GM23248 (cell line): ENCODE measurements around the gene GSC. TPM values are rescaled to one million over a fixed set of nuclear protein-coding genes. Genes with fewer than 3 reads are reported as not detected.

Experiments used
- DNase-seq: peaks from one replicate; pipeline ENCODE4 v3.0.0-alpha.2; 2015
- H2AFZ ChIP-seq: fragments of 200-600 bp; sonication (generic); 2 replicates; pipeline ENCODE4 v1.6.1; 2016; ENCODE audit warnings: antibody characterized with exemption
- H3F3A ChIP-seq: fragments of 200-600 bp; sonication (generic); 2 replicates; pipeline ENCODE4 v1.6.1; 2016; ENCODE audit warnings: mild to moderate bottlenecking, antibody characterized with exemption, mixed run types; ENCODE audit not compliant: insufficient read depth
- H3K27ac ChIP-seq: fragments of 200-600 bp; sonication (generic); 2 replicates; pipeline ENCODE4 v1.5.1; 2016; ENCODE audit warnings: mild to moderate bottlenecking
- H3K27me3 ChIP-seq: fragments of 200-600 bp; sonication (generic); replicated peaks from 2 replicates; pipeline ENCODE4 v1.6.1; 2016; ENCODE audit warnings: mild to moderate bottlenecking; ENCODE audit not compliant: insufficient read depth
- H3K36me3 ChIP-seq: fragments of 200-600 bp; sonication (generic); 2 replicates; pipeline ENCODE4 v1.6.1; 2016; ENCODE audit warnings: low read depth, mild to moderate bottlenecking
- H3K4me1 ChIP-seq: fragments of 200-600 bp; sonication (generic); 2 replicates; pipeline ENCODE4 v1.6.1; 2016; ENCODE audit warnings: mild to moderate bottlenecking; ENCODE audit not compliant: insufficient read depth
- H3K4me2 ChIP-seq: fragments of 200-600 bp; sonication (generic); one replicate; pipeline ENCODE4 v1.6.1; 2016; ENCODE audit warnings: mild to moderate bottlenecking; ENCODE audit not compliant: unreplicated experiment
- H3K4me3 ChIP-seq: fragments of 200-600 bp; sonication (generic); 2 replicates; pipeline ENCODE4 v1.5.1; 2016; ENCODE audit warnings: mild to moderate bottlenecking
- H3K79me2 ChIP-seq: fragments of 200-600 bp; sonication (generic); 2 replicates; pipeline ENCODE4 v1.6.1; 2016; ENCODE audit warnings: mild to moderate bottlenecking; ENCODE audit not compliant: insufficient read depth
- H3K9ac ChIP-seq: fragments of 200-600 bp; sonication (generic); 2 replicates; pipeline ENCODE4 v1.6.1; 2016; ENCODE audit warnings: mild to moderate bottlenecking
- H3K9me2 ChIP-seq: fragments of 200-600 bp; sonication (generic); 2 replicates; pipeline ENCODE4 v1.6.1; 2016; ENCODE audit warnings: mixed run types, mild to moderate bottlenecking, moderate library complexity; ENCODE audit not compliant: insufficient read depth
- H3K9me3 ChIP-seq: fragments of 200-600 bp; sonication (generic); one replicate; pipeline ENCODE4 v1.6.1; 2017; ENCODE audit warnings: low read depth
- H4K20me1 ChIP-seq: fragments of 200-600 bp; sonication (generic); 2 replicates; pipeline ENCODE4 v1.6.0; 2016; ENCODE audit not compliant: insufficient read depth
- EZH2 ChIP-seq: fragments of 200-600 bp; sonication (generic); IDR thresholded peaks from 2 replicates; pipeline ENCODE4 v1.6.1; 2018; ENCODE audit warnings: antibody characterized with exemption, mild to moderate bottlenecking; ENCODE audit not compliant: insufficient read depth, poor library complexity, severe bottlenecking
- EZH2phosphoT487 ChIP-seq: fragments of 200-600 bp; sonication (generic); IDR thresholded peaks from 2 replicates; pipeline ENCODE4 v1.6.1; 2018; ENCODE audit warnings: antibody characterized with exemption, moderate library complexity, mild to moderate bottlenecking, low read depth; ENCODE audit not compliant: insufficient read depth
- WGBS, 2 experiments: methylation state at CpG; one replicate each; pipeline ENCODE4 v1.1.6; 2015 to 2017; ENCODE audit warnings: low lambda C conversion rate in 2 of 2, low coverage in 1 of 2; ENCODE audit errors: missing lambda C conversion rate in 2 of 2; 5-methylcytosine and 5-hydroxymethylcytosine counted together
- in situ Hi-C: fragments of 300-500 bp; cut with MboI; formaldehyde crosslinking; loops from 2 replicates; pipeline ENCODE4 v1.15.0; 2020
- polyA plus RNA-seq: library from polyadenylated mRNA; unstranded; fragments of >200 nt; fragmentation: Nextera tagmentation; extraction: Ambion mirVana; gene quantifications from 2 replicates; pipeline ENCODE4 v1.2.1, GENCODE V29; 2016
- total RNA-seq: library from RNA; depleted of rRNA; stranded (reverse); fragments of >200 nt; shearing (Covaris generic); gene quantifications from 2 replicates; pipeline ENCODE4 v1.2.3, GENCODE V29; 2014

The GSC gene
- total and polyA plus RNA-seq, 2 experiments from 2014 or later, result 1.3 to 2.3 TPM

- Histone ChIP-seq H3K27me3 (peaks cover 24% of the 10 kb centered on the region), H3K27ac (no peak overlapping the region), H3K9ac (no peak overlapping the region), H3K9me2 (no peaks in the 10 kb centered on the region), H3F3A (no peaks in the 10 kb centered on the region), H3K9me3 (no peaks in the 10 kb centered on the region), H3K79me2 (no peaks in the 10 kb centered on the region), H3K4me3 (no peak overlapping the region), H3K4me2 (no peak overlapping the region), H3K4me1 (peaks cover 9% of the 10 kb centered on the region; the same call in 1 of the 2 replicates), H2AFZ (no peak overlapping the region), H4K20me1 (no peaks in the 10 kb centered on the region), H3K36me3 (no peaks in the 10 kb centered on the region)
- no peak for DNase-seq
- WGBS, 2 experiments, result 30 to 33% methylated on average over 36 of the region's 36 CpGs
- in situ Hi-C loops, result no loop called here
- TF ChIP-seq EZH2, result peak; percentile 84
- no peak for TF ChIP-seq EZH2phosphoT487
Measured at GRCh38 chr14:94773655-94774343, 3.9 kb upstream of the GSC start.

- no peaks in the 10 kb centered on the region for H3K79me2 ChIP-seq
- no peaks in the 10 kb centered on the region for H3F3A ChIP-seq
- H3K36me3 ChIP-seq, result no peaks in the 10 kb centered on the region
- DNase-seq, result no peak
- in situ Hi-C loops, result no loop called here
- H4K20me1 ChIP-seq, result no peaks in the 10 kb centered on the region
- H3K9me2 ChIP-seq, result no peaks in the 10 kb centered on the region
- H3K27ac ChIP-seq, result no peak overlapping the region
- H3K9me3 ChIP-seq, result no peaks in the 10 kb centered on the region
- WGBS, 2 experiments, result 50 to 53% methylated on average over 39 to 42 of the region's 42 CpGs
- H3K4me3 ChIP-seq, result no peak overlapping the region
- TF ChIP-seq EZH2phosphoT487 (no peak), EZH2 (no peak)
- H3K27me3 ChIP-seq, result peaks cover 24% of the 10 kb centered on the region
- no peak overlapping the region for H2AFZ ChIP-seq
- H3K4me1 ChIP-seq, result peaks cover 9% of the 10 kb centered on the region; the same call in 1 of the 2 replicates
- H3K9ac ChIP-seq, result no peak overlapping the region
- no peak overlapping the region for H3K4me2 ChIP-seq
Measured at GRCh38 chr14:94773061-94773648, 3.2 kb upstream of the GSC start.

- Histone ChIP-seq H3K36me3 (no peaks in the 10 kb centered on the region), H3K4me2 (no peak overlapping the region), H3K9me3 (no peaks in the 10 kb centered on the region), H3K4me1 (peaks cover 9% of the 10 kb centered on the region; the same call in 1 of the 2 replicates), H3K79me2 (no peaks in the 10 kb centered on the region), H3K27ac (no peak overlapping the region), H3K27me3 (peaks cover 24% of the 10 kb centered on the region), H3K4me3 (no peak overlapping the region), H3F3A (no peaks in the 10 kb centered on the region), H3K9me2 (no peaks in the 10 kb centered on the region), H3K9ac (no peak overlapping the region), H2AFZ (no peak overlapping the region), H4K20me1 (no peaks in the 10 kb centered on the region)
- no peak for DNase-seq
- in situ Hi-C loops, result no loop called here
- TF ChIP-seq EZH2phosphoT487 (no peak), EZH2 (no peak)
- WGBS, 2 experiments, result 91 to 94% methylated on average over 8 of the region's 8 CpGs
Measured at GRCh38 chr14:94772548-94772947, 2.6 kb upstream of the GSC start.

- in situ Hi-C loops, result no loop called here
- WGBS, 2 experiments, result 85 to 86% methylated on average over 14 of the region's 14 CpGs
- H3K79me2 ChIP-seq, result no peaks in the 10 kb centered on the region
- TF ChIP-seq EZH2, result no peak
- no peak for TF ChIP-seq EZH2phosphoT487
- no peak overlapping the region for H2AFZ ChIP-seq
- no peaks in the 10 kb centered on the region for H3K36me3 ChIP-seq
- H3K9me3 ChIP-seq, result no peaks in the 10 kb centered on the region
- H3K4me3 ChIP-seq, result no peak overlapping the region
- H3K4me1 ChIP-seq, result peaks cover 9% of the 10 kb centered on the region; the same call in 1 of the 2 replicates
- H3K4me2 ChIP-seq, result no peak overlapping the region
- H3K27me3 ChIP-seq, result peaks cover 24% of the 10 kb centered on the region
- no peaks in the 10 kb centered on the region for H4K20me1 ChIP-seq
- H3K27ac ChIP-seq, result no peak overlapping the region
- no peak for DNase-seq
- no peaks in the 10 kb centered on the region for H3K9me2 ChIP-seq
- no peak overlapping the region for H3K9ac ChIP-seq
- no peaks in the 10 kb centered on the region for H3F3A ChIP-seq
Measured at GRCh38 chr14:94771906-94772490, 2.1 kb upstream of the GSC start.
